ENCODE measurements around the gene SEMA3G.

SEMA3G gene

GRCh38 chr3:52408466-52408865 lies 36.4 kb downstream of the SEMA3G start:
- no peak for DNase-seq (ENCODE audit: low read depth)

GRCh38 chr3:52407779-52408178 lies 37.1 kb downstream of the SEMA3G start:
- no peak for DNase-seq (ENCODE audit: low read depth)

GRCh38 chr3:52406791-52407510 lies 38.0 kb downstream of the SEMA3G start:
- no peak for DNase-seq (ENCODE audit: low read depth)

- DNase-seq (ENCODE audit: low read depth) = no peak
Measured at GRCh38 chr3:52406231-52406661, 38.7 kb downstream of the SEMA3G start.

GRCh38 chr3:52405601-52406110 lies 39.2 kb downstream of the SEMA3G start:
- no peak for DNase-seq (ENCODE audit: low read depth)

GRCh38 chr3:52405066-52405465 lies 39.8 kb downstream of the SEMA3G start:
- DNase-seq (ENCODE audit: low read depth) = no peak

- no peak for DNase-seq (ENCODE audit: low read depth)
Measured at GRCh38 chr3:52404391-52404790, 40.5 kb downstream of the SEMA3G start.

- DNase-seq (ENCODE audit: low read depth) = no peak
Measured at GRCh38 chr3:52403955-52404354, 40.9 kb downstream of the SEMA3G start.

GRCh38 chr3:52403271-52403841 lies 41.5 kb downstream of the SEMA3G start:
- no peak for DNase-seq (ENCODE audit: low read depth)

GRCh38 chr3:52402706-52403270 lies 42.1 kb downstream of the SEMA3G start:
- no peak for DNase-seq (ENCODE audit: low read depth)

- no peak for DNase-seq (ENCODE audit: low read depth)
Measured at GRCh38 chr3:52402101-52402521, 42.8 kb downstream of the SEMA3G start.

GRCh38 chr3:52401551-52401950 lies 43.4 kb downstream of the SEMA3G start:
- no peak for DNase-seq (ENCODE audit: low read depth)

GRCh38 chr3:52401021-52401420 lies 43.9 kb downstream of the SEMA3G start:
- DNase-seq (ENCODE audit: low read depth) = no peak

- no peak for DNase-seq (ENCODE audit: low read depth)
Measured at GRCh38 chr3:52400275-52400793, 44.6 kb downstream of the SEMA3G start.

GRCh38 chr3:52399593-52399992 lies 45.3 kb downstream of the SEMA3G start:
- no peak for DNase-seq (ENCODE audit: low read depth)

- DNase-seq (ENCODE audit: low read depth) = no peak
Measured at GRCh38 chr3:52399131-52399530, 45.8 kb downstream of the SEMA3G start.

GRCh38 chr3:52398670-52399081 lies 46.2 kb downstream of the SEMA3G start:
- DNase-seq (ENCODE audit: low read depth) = no peak

- DNase-seq (ENCODE audit: low read depth) = no peak
Measured at GRCh38 chr3:52397676-52398399, 47.1 kb downstream of the SEMA3G start.

GRCh38 chr3:52396907-52397591 lies 47.9 kb downstream of the SEMA3G start:
- no peak for DNase-seq (ENCODE audit: low read depth)

GRCh38 chr3:52396011-52396906 lies 48.6 kb downstream of the SEMA3G start:
- DNase-seq (ENCODE audit: low read depth) = no peak

GRCh38 chr3:52395503-52395865 lies 49.4 kb downstream of the SEMA3G start:
- no peak for DNase-seq (ENCODE audit: low read depth)

All from HS-5 (cell line).